ENCODE data around the gene CPNE8.

CPNE8 gene

DNA sequence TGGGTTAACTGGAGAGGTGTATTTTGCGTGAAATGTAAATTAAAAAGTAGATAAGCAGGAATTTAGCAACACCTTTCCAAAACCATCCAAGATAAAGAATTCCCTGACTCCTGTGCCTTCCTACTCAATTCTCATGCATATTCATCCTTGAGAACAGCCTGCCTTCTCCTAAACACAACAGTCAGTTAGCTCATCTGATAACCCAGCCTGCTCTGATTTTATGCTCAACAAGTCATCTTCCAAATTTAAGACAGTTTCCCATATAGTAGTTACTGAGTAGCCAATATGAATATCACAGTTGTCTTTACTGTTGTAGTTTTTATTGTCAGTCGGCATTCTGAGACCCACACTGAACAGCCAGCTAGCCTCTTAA lies 27.1 kb downstream of the CPNE8 start:
- no peaks in the 10 kb centered on the region for H3K36me3 ChIP-seq (ENCODE audit: control insufficient read depth, insufficient read depth, low read length)
- H3K9ac ChIP-seq (ENCODE audit: low read length), result no peak overlapping the region
- no peak overlapping the region for H3K27ac ChIP-seq (ENCODE audit: low read depth, low read length)
- H3K4me1 ChIP-seq (ENCODE audit: control insufficient read depth, insufficient read depth, low read length), result peaks cover 10% of the 10 kb centered on the region
- no peak overlapping the region for H3K4me3 ChIP-seq (ENCODE audit: low read depth, low read length)
- H3K9me3 ChIP-seq (ENCODE audit: control insufficient read depth, insufficient read depth, low read depth, low read length), result peaks cover 6% of the 10 kb centered on the region; the same call in 1 of the 2 replicates
- H3K27me3 ChIP-seq (ENCODE audit: control insufficient read depth, insufficient read depth, low read length), result no peaks in the 10 kb centered on the region

GRCh38 chr12:38875586-38876228 lies 29.7 kb downstream of the CPNE8 start:
- Histone ChIP-seq H3K4me1 (ENCODE audit: control insufficient read depth, insufficient read depth, low read length) (peaks cover 10% of the 10 kb centered on the region), H3K27me3 (ENCODE audit: control insufficient read depth, insufficient read depth, low read length) (no peaks in the 10 kb centered on the region), H3K9me3 (ENCODE audit: control insufficient read depth, insufficient read depth, low read depth, low read length) (no peaks in the 10 kb centered on the region), H3K4me3 (ENCODE audit: low read depth, low read length) (no peak overlapping the region), H3K9ac (ENCODE audit: low read length) (no peak overlapping the region), H3K27ac (ENCODE audit: low read depth, low read length) (no peak overlapping the region), H3K36me3 (ENCODE audit: control insufficient read depth, insufficient read depth, low read length) (no peaks in the 10 kb centered on the region)

DNA sequence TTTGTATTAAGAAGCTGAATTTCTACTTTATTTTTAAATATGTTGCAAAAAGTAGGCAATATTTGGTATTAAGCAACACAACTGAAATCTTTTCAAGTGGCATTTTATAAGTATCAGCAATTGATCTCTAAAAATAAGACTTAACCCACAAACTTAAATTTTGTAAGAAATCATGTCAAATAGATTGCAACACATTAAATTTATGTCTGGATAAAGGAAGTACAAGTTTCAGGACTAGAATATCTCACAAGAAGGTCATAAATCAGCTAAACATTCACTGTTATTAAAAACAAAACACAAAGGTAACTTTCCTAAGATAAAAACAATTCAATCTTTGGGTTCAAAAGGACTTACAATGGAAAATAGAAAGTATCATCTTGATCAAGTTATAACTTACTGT lies 32.8 kb downstream of the CPNE8 start:
- Histone ChIP-seq H3K27ac (ENCODE audit: low read depth, low read length) (no peak overlapping the region), H3K36me3 (ENCODE audit: control insufficient read depth, insufficient read depth, low read length) (no peaks in the 10 kb centered on the region), H3K9me3 (ENCODE audit: control insufficient read depth, insufficient read depth, low read depth, low read length) (no peaks in the 10 kb centered on the region), H3K27me3 (ENCODE audit: control insufficient read depth, insufficient read depth, low read length) (no peaks in the 10 kb centered on the region), H3K4me3 (ENCODE audit: low read depth, low read length) (no peak overlapping the region), H3K9ac (ENCODE audit: low read length) (no peak overlapping the region), H3K4me1 (ENCODE audit: control insufficient read depth, insufficient read depth, low read length) (no peaks in the 10 kb centered on the region)

DNA sequence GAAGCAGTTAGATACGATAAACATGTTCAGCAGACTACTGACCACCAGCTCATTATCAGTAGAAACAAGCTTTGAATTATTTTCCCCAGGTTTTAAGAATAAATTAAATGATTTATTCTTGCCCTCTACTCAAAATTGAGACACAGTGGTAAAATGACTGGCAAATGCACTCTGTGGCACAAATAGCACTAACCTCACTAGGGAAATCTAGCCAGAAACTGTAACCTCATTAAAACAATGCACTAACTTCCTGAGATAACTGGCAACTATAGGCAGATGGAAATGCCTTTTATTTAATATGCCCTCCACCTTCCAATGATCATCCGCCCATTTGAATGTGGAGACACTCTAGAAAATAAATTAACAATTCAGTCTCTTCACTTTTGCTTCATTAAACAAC lies 33.2 kb downstream of the CPNE8 start:
- Histone ChIP-seq H3K36me3 (ENCODE audit: control insufficient read depth, insufficient read depth, low read length) (no peaks in the 10 kb centered on the region), H3K9me3 (ENCODE audit: control insufficient read depth, insufficient read depth, low read depth, low read length) (no peaks in the 10 kb centered on the region)

DNA sequence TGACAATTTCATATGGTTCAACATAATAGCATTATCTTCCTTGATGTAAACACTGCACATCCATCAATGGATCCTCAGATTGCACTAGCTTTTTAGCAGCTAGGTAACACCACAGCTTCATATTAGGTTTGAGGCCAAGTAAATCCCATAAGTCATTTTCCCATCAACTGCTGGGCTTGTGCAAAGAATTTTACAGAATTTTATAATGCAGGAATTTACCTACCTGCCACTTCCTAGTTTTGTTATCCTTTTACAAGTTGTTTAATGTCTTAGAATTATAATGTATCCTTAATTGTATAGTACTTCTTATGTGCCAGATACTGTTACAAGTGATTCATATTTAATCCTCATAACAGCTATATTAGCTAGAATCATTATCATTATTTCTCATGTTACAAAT lies 36.4 kb downstream of the CPNE8 start:
- Histone ChIP-seq H3K4me1 (ENCODE audit: control insufficient read depth, insufficient read depth, low read length) (no peaks in the 10 kb centered on the region), H3K9me3 (ENCODE audit: control insufficient read depth, insufficient read depth, low read depth, low read length) (no peaks in the 10 kb centered on the region), H3K9ac (ENCODE audit: low read length) (no peak overlapping the region), H3K36me3 (ENCODE audit: control insufficient read depth, insufficient read depth, low read length) (no peaks in the 10 kb centered on the region), H3K4me3 (ENCODE audit: low read depth, low read length) (no peak overlapping the region), H3K27ac (ENCODE audit: low read depth, low read length) (no peak overlapping the region), H3K27me3 (ENCODE audit: control insufficient read depth, insufficient read depth, low read length) (no peaks in the 10 kb centered on the region)

More for the DNA sequence above, 33.2 kb downstream of the CPNE8 start:
- no peaks in the 10 kb centered on the region for H3K4me1 ChIP-seq (ENCODE audit: control insufficient read depth, insufficient read depth, low read length)
- no peaks in the 10 kb centered on the region for H3K27me3 ChIP-seq (ENCODE audit: control insufficient read depth, insufficient read depth, low read length)
- no peak overlapping the region for H3K4me3 ChIP-seq (ENCODE audit: low read depth, low read length)
- no peak overlapping the region for H3K27ac ChIP-seq (ENCODE audit: low read depth, low read length)
- H3K9ac ChIP-seq (ENCODE audit: low read length), result no peak overlapping the region

- H3K36me3 ChIP-seq (ENCODE audit: control insufficient read depth, insufficient read depth, low read length), result no peaks in the 10 kb centered on the region
- no peak overlapping the region for H3K27ac ChIP-seq (ENCODE audit: low read depth, low read length)
- H3K9ac ChIP-seq (ENCODE audit: low read length), result no peak overlapping the region
- H3K27me3 ChIP-seq (ENCODE audit: control insufficient read depth, insufficient read depth, low read length), result no peaks in the 10 kb centered on the region
- H3K4me1 ChIP-seq (ENCODE audit: control insufficient read depth, insufficient read depth, low read length), result no peaks in the 10 kb centered on the region
- no peak overlapping the region for H3K4me3 ChIP-seq (ENCODE audit: low read depth, low read length)
- no peaks in the 10 kb centered on the region for H3K9me3 ChIP-seq (ENCODE audit: control insufficient read depth, insufficient read depth, low read depth, low read length)
Observed at GRCh38 chr12:38850461-38850860, 54.9 kb downstream of the CPNE8 start.

GRCh38 chr12:38847247-38847646 lies 58.1 kb downstream of the CPNE8 start:
- Histone ChIP-seq H3K9me3 (ENCODE audit: control insufficient read depth, insufficient read depth, low read depth, low read length) (no peaks in the 10 kb centered on the region), H3K27ac (ENCODE audit: low read depth, low read length) (no peak overlapping the region), H3K36me3 (ENCODE audit: control insufficient read depth, insufficient read depth, low read length) (no peaks in the 10 kb centered on the region), H3K9ac (ENCODE audit: low read length) (no peak overlapping the region), H3K4me3 (ENCODE audit: low read depth, low read length) (no peak overlapping the region), H3K4me1 (ENCODE audit: control insufficient read depth, insufficient read depth, low read length) (no peaks in the 10 kb centered on the region), H3K27me3 (ENCODE audit: control insufficient read depth, insufficient read depth, low read length) (no peaks in the 10 kb centered on the region)

GRCh38 chr12:38844267-38844666 lies 61.1 kb downstream of the CPNE8 start:
- Histone ChIP-seq H3K9me3 (ENCODE audit: control insufficient read depth, insufficient read depth, low read depth, low read length) (no peaks in the 10 kb centered on the region), H3K27me3 (ENCODE audit: control insufficient read depth, insufficient read depth, low read length) (no peaks in the 10 kb centered on the region), H3K27ac (ENCODE audit: low read depth, low read length) (no peak overlapping the region), H3K36me3 (ENCODE audit: control insufficient read depth, insufficient read depth, low read length) (no peaks in the 10 kb centered on the region), H3K4me3 (ENCODE audit: low read depth, low read length) (no peak overlapping the region), H3K4me1 (ENCODE audit: control insufficient read depth, insufficient read depth, low read length) (no peaks in the 10 kb centered on the region), H3K9ac (ENCODE audit: low read length) (no peak overlapping the region)

- H3K9me3 ChIP-seq (ENCODE audit: control insufficient read depth, insufficient read depth, low read depth, low read length), result no peaks in the 10 kb centered on the region
- H3K27me3 ChIP-seq (ENCODE audit: control insufficient read depth, insufficient read depth, low read length), result no peaks in the 10 kb centered on the region
- H3K4me3 ChIP-seq (ENCODE audit: low read depth, low read length), result no peak overlapping the region
- H3K27ac ChIP-seq (ENCODE audit: low read depth, low read length), result no peak overlapping the region
- H3K4me1 ChIP-seq (ENCODE audit: control insufficient read depth, insufficient read depth, low read length), result no peaks in the 10 kb centered on the region
- no peaks in the 10 kb centered on the region for H3K36me3 ChIP-seq (ENCODE audit: control insufficient read depth, insufficient read depth, low read length)
- H3K9ac ChIP-seq (ENCODE audit: low read length), result no peak overlapping the region
Observed at GRCh38 chr12:38838056-38838850, 67.1 kb downstream of the CPNE8 start.

- no peak overlapping the region for H3K4me3 ChIP-seq (ENCODE audit: low read depth, low read length)
Observed at GRCh38 chr12:38831715-38832114, 73.7 kb downstream of the CPNE8 start.

GRCh38 chr12:38825006-38825405 lies 80.4 kb downstream of the CPNE8 start:
- Histone ChIP-seq H3K4me1 (ENCODE audit: control insufficient read depth, insufficient read depth, low read length) (no peaks in the 10 kb centered on the region), H3K27ac (ENCODE audit: low read depth, low read length) (no peak overlapping the region), H3K36me3 (ENCODE audit: control insufficient read depth, insufficient read depth, low read length) (no peaks in the 10 kb centered on the region), H3K9me3 (ENCODE audit: control insufficient read depth, insufficient read depth, low read depth, low read length) (no peaks in the 10 kb centered on the region), H3K27me3 (ENCODE audit: control insufficient read depth, insufficient read depth, low read length) (no peaks in the 10 kb centered on the region), H3K9ac (ENCODE audit: low read length) (no peak overlapping the region), H3K4me3 (ENCODE audit: low read depth, low read length) (no peak overlapping the region)

More at GRCh38 chr12:38831715-38832114, 73.7 kb downstream of the CPNE8 start:
- Histone ChIP-seq H3K36me3 (ENCODE audit: control insufficient read depth, insufficient read depth, low read length) (no peaks in the 10 kb centered on the region), H3K27me3 (ENCODE audit: control insufficient read depth, insufficient read depth, low read length) (no peaks in the 10 kb centered on the region), H3K9me3 (ENCODE audit: control insufficient read depth, insufficient read depth, low read depth, low read length) (no peaks in the 10 kb centered on the region), H3K9ac (ENCODE audit: low read length) (no peak overlapping the region), H3K4me1 (ENCODE audit: control insufficient read depth, insufficient read depth, low read length) (no peaks in the 10 kb centered on the region), H3K27ac (ENCODE audit: low read depth, low read length) (no peak overlapping the region)

Measured in HUES6 (cell line).